ENCODE measurements around the gene SORCS2.

Gene SORCS2

DNA sequence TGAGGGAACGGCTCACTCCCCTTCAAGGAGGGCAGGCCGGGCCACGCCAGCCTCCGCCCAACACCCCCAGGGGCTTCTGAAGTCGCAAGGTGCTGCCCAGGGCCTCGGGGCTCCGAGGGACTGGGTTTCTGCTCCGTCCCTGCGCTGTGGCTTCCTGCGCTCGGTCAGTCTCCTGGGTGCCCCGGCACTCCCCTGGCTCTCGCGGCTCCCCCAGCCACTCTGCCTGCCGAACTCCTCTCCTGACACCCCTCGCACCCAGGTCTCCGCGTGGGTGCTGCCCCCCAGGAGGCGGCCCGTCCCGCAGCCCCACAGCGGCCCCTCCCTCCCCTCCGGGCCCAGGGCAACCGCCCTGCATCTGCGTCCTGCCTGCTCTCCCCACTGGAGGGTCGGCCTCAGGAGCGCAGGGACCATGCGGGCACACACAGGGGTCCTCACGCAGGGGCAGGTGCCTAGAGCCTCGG lies 595.4 kb downstream of the SORCS2 start:
- in situ Hi-C loops (cut with HindIII; ENCODE audit: low sequenced_read_pairs), result loop anchor here (25.0 kb wide), 1 partner anchor 100 kb away; no protein-coding TSS in a partner anchor

DNA sequence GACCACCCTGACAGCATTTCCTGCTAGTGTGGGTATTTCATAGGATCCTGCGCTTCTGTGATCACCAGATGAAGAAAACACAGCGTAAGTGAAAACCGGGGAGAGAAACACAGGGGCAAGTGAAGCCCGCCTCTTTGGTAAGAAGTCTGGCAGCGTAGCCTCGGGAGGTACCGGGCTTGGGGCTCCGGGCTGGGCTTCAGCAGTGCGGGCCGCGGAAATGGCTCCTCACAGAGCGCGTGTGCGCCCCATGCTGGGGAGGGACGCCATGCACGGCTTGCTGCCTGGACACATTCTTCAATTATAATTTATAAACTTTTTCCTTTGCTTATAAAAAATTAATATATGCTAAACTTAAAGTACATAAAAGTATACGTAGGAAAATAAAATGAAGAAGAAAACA lies 595.9 kb downstream of the SORCS2 start:
- in situ Hi-C loops (cut with HindIII; ENCODE audit: low sequenced_read_pairs), result loop anchor here (25.0 kb wide), 1 partner anchor 101 kb away; no protein-coding TSS in a partner anchor

- in situ Hi-C loops (cut with HindIII; ENCODE audit: low sequenced_read_pairs), result loop anchor here (25.0 kb wide), 1 partner anchor 102 kb away; no protein-coding TSS in a partner anchor
Measured at GRCh38 chr4:7788694-7789425, 596.5 kb downstream of the SORCS2 start.

- in situ Hi-C loops (cut with HindIII; ENCODE audit: low sequenced_read_pairs), result loop anchor here (25.0 kb wide), 1 partner anchor 103 kb away; no protein-coding TSS in a partner anchor
Measured at GRCh38 chr4:7790023-7790422, 597.7 kb downstream of the SORCS2 start.

DNA sequence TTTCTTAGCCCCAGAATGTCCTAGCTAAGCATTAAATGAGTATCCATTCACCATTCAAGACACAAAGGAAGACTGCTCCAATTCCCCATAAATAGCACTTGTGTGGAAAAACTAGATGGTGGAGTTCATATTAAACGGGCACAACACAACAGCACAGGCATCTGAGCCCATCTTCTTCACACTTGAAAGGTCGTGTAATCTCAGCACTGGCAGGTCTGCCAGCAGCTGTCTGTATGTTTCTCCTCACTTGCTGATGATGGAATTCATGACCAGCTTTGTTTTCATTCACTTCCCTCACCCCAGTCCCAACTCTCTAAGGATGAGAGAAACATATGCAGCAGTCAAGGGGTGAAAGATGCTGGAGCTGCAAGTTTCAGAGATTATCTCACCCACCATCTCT lies 598.7 kb downstream of the SORCS2 start:
- in situ Hi-C loops (cut with HindIII; ENCODE audit: low sequenced_read_pairs), result loop anchor here (25.0 kb wide), 1 partner anchor 104 kb away; no protein-coding TSS in a partner anchor

Measured in DLD1 (cell line).